Measurements from ENCODE around the gene MED15. TPM values are rescaled to one million over a fixed set of nuclear protein-coding genes. Genes with fewer than 3 reads are reported as not detected.

Gene MED15
- total and polyA plus RNA-seq, 10 of the 15 experiments (the other 5 are each of a cell fraction or from before 2014, with no cell fraction given) = 1.4 to 75.2 (median 26.9) TPM

GRCh38 chr22:20472629-20473442 lies 34.6 kb upstream of the MED15 start (continued):
- TF ChIP-seq, protein P1, sequence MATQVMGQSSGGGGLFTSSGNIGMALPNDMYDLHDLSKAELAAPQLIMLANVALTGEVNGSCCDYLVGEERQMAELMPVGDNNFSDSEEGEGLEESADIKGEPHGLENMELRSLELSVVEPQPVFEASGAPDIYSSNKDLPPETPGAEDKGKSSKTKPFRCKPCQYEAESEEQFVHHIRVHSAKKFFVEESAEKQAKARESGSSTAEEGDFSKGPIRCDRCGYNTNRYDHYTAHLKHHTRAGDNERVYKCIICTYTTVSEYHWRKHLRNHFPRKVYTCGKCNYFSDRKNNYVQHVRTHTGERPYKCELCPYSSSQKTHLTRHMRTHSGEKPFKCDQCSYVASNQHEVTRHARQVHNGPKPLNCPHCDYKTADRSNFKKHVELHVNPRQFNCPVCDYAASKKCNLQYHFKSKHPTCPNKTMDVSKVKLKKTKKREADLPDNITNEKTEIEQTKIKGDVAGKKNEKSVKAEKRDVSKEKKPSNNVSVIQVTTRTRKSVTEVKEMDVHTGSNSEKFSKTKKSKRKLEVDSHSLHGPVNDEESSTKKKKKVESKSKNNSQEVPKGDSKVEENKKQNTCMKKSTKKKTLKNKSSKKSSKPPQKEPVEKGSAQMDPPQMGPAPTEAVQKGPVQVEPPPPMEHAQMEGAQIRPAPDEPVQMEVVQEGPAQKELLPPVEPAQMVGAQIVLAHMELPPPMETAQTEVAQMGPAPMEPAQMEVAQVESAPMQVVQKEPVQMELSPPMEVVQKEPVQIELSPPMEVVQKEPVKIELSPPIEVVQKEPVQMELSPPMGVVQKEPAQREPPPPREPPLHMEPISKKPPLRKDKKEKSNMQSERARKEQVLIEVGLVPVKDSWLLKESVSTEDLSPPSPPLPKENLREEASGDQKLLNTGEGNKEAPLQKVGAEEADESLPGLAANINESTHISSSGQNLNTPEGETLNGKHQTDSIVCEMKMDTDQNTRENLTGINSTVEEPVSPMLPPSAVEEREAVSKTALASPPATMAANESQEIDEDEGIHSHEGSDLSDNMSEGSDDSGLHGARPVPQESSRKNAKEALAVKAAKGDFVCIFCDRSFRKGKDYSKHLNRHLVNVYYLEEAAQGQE (IDR thresholded peaks at IDR 0.05; ENCODE audit: low read depth, low read length) = no peak
- TF ChIP-seq FOS (IDR thresholded peaks at IDR 0.05; ENCODE audit: borderline replicate concordance, extremely low read depth, insufficient read length) = no peak
- no peak for TF ChIP-seq BMI1 (IDR thresholded peaks at IDR 0.05; ENCODE audit: borderline replicate concordance)
- TF ChIP-seq MTA2 (IDR thresholded peaks at IDR 0.05; ENCODE audit: low read depth) = no peak
- TF ChIP-seq HDGF (IDR thresholded peaks at IDR 0.05) = no peak
- no peak for TF ChIP-seq EED (IDR thresholded peaks at IDR 0.05; ENCODE audit: low read depth)
- TF ChIP-seq TCF3 (IDR thresholded peaks at IDR 0.05; ENCODE audit: borderline replicate concordance, insufficient read depth, low read depth, low read length) = no peak
- no peak for TF ChIP-seq HDAC2 (IDR thresholded peaks at IDR 0.05)

DNA sequence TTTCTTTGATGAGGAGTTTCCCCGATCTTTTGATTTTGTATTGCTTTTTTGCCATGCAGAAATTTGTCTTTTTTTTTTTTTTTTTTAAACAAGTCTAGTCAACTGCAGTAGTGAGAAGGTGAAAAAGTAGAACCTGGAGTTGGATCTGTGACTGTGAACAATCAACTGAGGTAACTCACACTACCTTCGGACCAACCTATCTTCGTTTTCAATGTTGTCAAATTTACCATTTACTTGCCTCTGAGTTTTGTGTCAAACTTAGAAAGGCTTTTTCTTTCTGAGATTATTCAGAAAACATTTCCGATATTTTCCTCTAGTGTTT lies 32.3 kb upstream of the MED15 start:
- intact Hi-C loops (cut with micrococcal nuclease; ENCODE audit: unreplicated experiment) (no loop called here), in situ Hi-C loops (cut with MboI) (no loop called here)
- no peak overlapping the region for H3K9ac ChIP-seq (ENCODE audit: control insufficient read depth, insufficient read depth, low read length)
- H2AFZ ChIP-seq (ENCODE audit: control insufficient read depth, low read depth, low read length) = no peak overlapping the region
- WGBS (ENCODE audit: insufficient coverage, insufficient replicate concordance, low lambda C conversion rate, missing lambda C conversion rate) = 95% methylated on average over 4 of the region's 4 CpGs
- ChIA-PET POLR2A (no interaction called here), CTCF (no interaction called here), RAD21 (ENCODE audit: unreplicated experiment) (no interaction called here), SMC1A (ENCODE audit: uncharacterized antibody, unreplicated experiment) (no interaction called here)
- H3K4me2 ChIP-seq (ENCODE audit: control insufficient read depth, insufficient read depth) = no peak overlapping the region
- no peaks in the 10 kb centered on the region for H3K4me1 ChIP-seq (ENCODE audit: control insufficient read depth, insufficient read depth, low read length)
- BruUV-seq (replicated peaks) = no TSS peak
- H3K4me3 ChIP-seq = no peak overlapping the region
- no peak overlapping the region for H3K27ac ChIP-seq (ENCODE audit: control insufficient read depth, insufficient read depth)
- H3K9me3 ChIP-seq (replicated peaks; ENCODE audit: control insufficient read depth, insufficient read depth, low read length) = no peaks in the 10 kb centered on the region
- no peaks in the 10 kb centered on the region for H3K79me2 ChIP-seq (ENCODE audit: control insufficient read depth, insufficient read depth, low read length)
- ATAC-seq = no peak
- DNase-seq (ENCODE audit: low read depth, low spot score) = no peak
- H4K20me1 ChIP-seq (ENCODE audit: control insufficient read depth, insufficient read depth) = no peaks in the 10 kb centered on the region
- no peaks in the 10 kb centered on the region for H3K27me3 ChIP-seq (replicated peaks in 1 of 2; ENCODE audit: control insufficient read depth in 2 of 2, insufficient read depth in 2 of 2, low read length in 1 of 2)
- H3K36me3 ChIP-seq (ENCODE audit: control insufficient read depth in 2 of 2, insufficient read depth in 2 of 2, low read length in 1 of 2) = no peaks in the 10 kb centered on the region
- FAIRE-seq = peak; percentile 76
- TF ChIP-seq SIX5 (IDR thresholded peaks at IDR 0.05; ENCODE audit: low read depth, low read length, severe bottlenecking) (no peak), ZZZ3 (IDR thresholded peaks at IDR 0.05; ENCODE audit: control insufficient read depth, insufficient read length, low read depth) (no peak), ZBED1 (IDR thresholded peaks at IDR 0.05; ENCODE audit: borderline replicate concordance) (no peak), TAF1 (IDR thresholded peaks at IDR 0.05; ENCODE audit: borderline replicate concordance, low read depth, low read length) (no peak), SMAD5 (IDR thresholded peaks at IDR 0.05; ENCODE audit: low read depth) (no peak), RB1 (IDR thresholded peaks at IDR 0.05; ENCODE audit: borderline replicate concordance) (no peak), BCL11A (IDR thresholded peaks at IDR 0.05; ENCODE audit: low read depth, low read length) (no peak)
- TF ChIP-seq, protein P2, sequence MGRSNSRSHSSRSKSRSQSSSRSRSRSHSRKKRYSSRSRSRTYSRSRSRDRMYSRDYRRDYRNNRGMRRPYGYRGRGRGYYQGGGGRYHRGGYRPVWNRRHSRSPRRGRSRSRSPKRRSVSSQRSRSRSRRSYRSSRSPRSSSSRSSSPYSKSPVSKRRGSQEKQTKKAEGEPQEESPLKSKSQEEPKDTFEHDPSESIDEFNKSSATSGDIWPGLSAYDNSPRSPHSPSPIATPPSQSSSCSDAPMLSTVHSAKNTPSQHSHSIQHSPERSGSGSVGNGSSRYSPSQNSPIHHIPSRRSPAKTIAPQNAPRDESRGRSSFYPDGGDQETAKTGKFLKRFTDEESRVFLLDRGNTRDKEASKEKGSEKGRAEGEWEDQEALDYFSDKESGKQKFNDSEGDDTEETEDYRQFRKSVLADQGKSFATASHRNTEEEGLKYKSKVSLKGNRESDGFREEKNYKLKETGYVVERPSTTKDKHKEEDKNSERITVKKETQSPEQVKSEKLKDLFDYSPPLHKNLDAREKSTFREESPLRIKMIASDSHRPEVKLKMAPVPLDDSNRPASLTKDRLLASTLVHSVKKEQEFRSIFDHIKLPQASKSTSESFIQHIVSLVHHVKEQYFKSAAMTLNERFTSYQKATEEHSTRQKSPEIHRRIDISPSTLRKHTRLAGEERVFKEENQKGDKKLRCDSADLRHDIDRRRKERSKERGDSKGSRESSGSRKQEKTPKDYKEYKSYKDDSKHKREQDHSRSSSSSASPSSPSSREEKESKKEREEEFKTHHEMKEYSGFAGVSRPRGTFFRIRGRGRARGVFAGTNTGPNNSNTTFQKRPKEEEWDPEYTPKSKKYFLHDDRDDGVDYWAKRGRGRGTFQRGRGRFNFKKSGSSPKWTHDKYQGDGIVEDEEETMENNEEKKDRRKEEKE (IDR thresholded peaks at IDR 0.05) = no peak
- TF ChIP-seq, protein P3, sequence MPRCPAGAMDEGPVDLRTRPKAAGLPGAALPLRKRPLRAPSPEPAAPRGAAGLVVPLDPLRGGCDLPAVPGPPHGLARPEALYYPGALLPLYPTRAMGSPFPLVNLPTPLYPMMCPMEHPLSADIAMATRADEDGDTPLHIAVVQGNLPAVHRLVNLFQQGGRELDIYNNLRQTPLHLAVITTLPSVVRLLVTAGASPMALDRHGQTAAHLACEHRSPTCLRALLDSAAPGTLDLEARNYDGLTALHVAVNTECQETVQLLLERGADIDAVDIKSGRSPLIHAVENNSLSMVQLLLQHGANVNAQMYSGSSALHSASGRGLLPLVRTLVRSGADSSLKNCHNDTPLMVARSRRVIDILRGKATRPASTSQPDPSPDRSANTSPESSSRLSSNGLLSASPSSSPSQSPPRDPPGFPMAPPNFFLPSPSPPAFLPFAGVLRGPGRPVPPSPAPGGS (IDR thresholded peaks at IDR 0.05; ENCODE audit: borderline replicate concordance, insufficient read depth, low read depth, low read length, poor library complexity, severe bottlenecking) = no peak

Data from GM12878 (cell line).